ENCODE measurements around the gene PLB1.
"Not testable (repeated sequence)": the region's sequence is repeated elsewhere in the genome, so short reads cannot be mapped to it uniquely, and the experiment has no call there.

Gene PLB1

GRCh38 chr2:28543316-28544035 is 47.6 kb downstream of the PLB1 start:
- no peak for DNase-seq

- DNase-seq, result no peak
Measured at GRCh38 chr2:28544036-28544346, 48.1 kb downstream of the PLB1 start.

GRCh38 chr2:28544405-28544921 is 48.6 kb downstream of the PLB1 start:
- DNase-seq, result no peak

- no peak for DNase-seq
Measured at GRCh38 chr2:28544922-28545589, 49.2 kb downstream of the PLB1 start.

GRCh38 chr2:28545590-28546200 is 49.8 kb downstream of the PLB1 start:
- no peak for DNase-seq

- no peak for DNase-seq
Measured at GRCh38 chr2:28546242-28546641, 50.4 kb downstream of the PLB1 start.

- DNase-seq, result no peak
Measured at GRCh38 chr2:28547223-28547860, 51.5 kb downstream of the PLB1 start.

- no peak for DNase-seq
Measured at GRCh38 chr2:28547906-28548600, 52.2 kb downstream of the PLB1 start.

- DNase-seq, result not testable (repeated sequence)
Measured at GRCh38 chr2:28550345-28550744, 54.5 kb downstream of the PLB1 start.

- no peak for DNase-seq
Measured at GRCh38 chr2:28552045-28552823, 56.4 kb downstream of the PLB1 start.

- DNase-seq, result no peak
Measured at GRCh38 chr2:28556303-28556702, 60.4 kb downstream of the PLB1 start.

- DNase-seq, result no peak
Measured at GRCh38 chr2:28557389-28558131, 61.7 kb downstream of the PLB1 start.

- DNase-seq, result no peak
Measured at GRCh38 chr2:28558158-28558820, 62.4 kb downstream of the PLB1 start.

- no peak for DNase-seq
Measured at GRCh38 chr2:28558918-28559317, 63.1 kb downstream of the PLB1 start.

- DNase-seq, result no peak
Measured at GRCh38 chr2:28563869-28564268, 68.0 kb downstream of the PLB1 start.

GRCh38 chr2:28564346-28564745 is 68.5 kb downstream of the PLB1 start:
- DNase-seq, result no peak

GRCh38 chr2:28565033-28565432 is 69.2 kb downstream of the PLB1 start:
- DNase-seq, result no peak

GRCh38 chr2:28565720-28566295 is 69.9 kb downstream of the PLB1 start:
- DNase-seq, result no peak

- DNase-seq, result peak; percentile 84
Measured at GRCh38 chr2:28566521-28567041, 70.7 kb downstream of the PLB1 start.

- no peak for DNase-seq
Measured at GRCh38 chr2:28567061-28567471, 71.2 kb downstream of the PLB1 start.

Measured in NCI-H1694 treated with DMSO at 0.1 percent for 48 hours (cell line).